Smooth muscle cell (in vitro differentiated cells): ENCODE results near the gene ATAT1. TPM values are rescaled to one million over a fixed set of nuclear protein-coding genes. Genes with fewer than 3 reads are reported as not detected.
A peak's percentile ranks its signal among the peaks of the same experiment; 100 is the strongest.

Experiments
- DNase-seq: peaks from one replicate; lab custom pipeline; 2025; ENCODE audit not compliant: unreplicated experiment; lab: John Stamatoyannopoulos, UW
- H2AFZ ChIP-seq: fragments of 200-600 bp; sonication (generic); 2 replicates; pipeline ENCODE4 v1.6.0; 2016; ENCODE audit warnings: antibody characterized with exemption, low read depth, mild to moderate bottlenecking
- H3F3A ChIP-seq: fragments of 200-600 bp; sonication (generic); 2 replicates; pipeline ENCODE4 v1.6.0; 2017; ENCODE audit warnings: antibody characterized with exemption, low read depth
- H3K27ac ChIP-seq: fragments of 200-600 bp; sonication (generic); 2 replicates; pipeline ENCODE4 v1.5.1; 2016; ENCODE audit warnings: low read depth, mild to moderate bottlenecking
- H3K27me3 ChIP-seq: fragments of 200-600 bp; sonication (generic); 2 replicates; pipeline ENCODE4 v1.6.1; 2016; ENCODE audit warnings: low read depth, mild to moderate bottlenecking
- H3K36me3 ChIP-seq: fragments of 200-600 bp; sonication (generic); 2 replicates; pipeline ENCODE4 v1.5.1; 2016; ENCODE audit warnings: low read depth
- H3K4me1 ChIP-seq: fragments of 200-600 bp; sonication (generic); 2 replicates; pipeline ENCODE4 v1.5.1; 2016; ENCODE audit warnings: low read depth
- H3K4me2 ChIP-seq: fragments of 200-600 bp; sonication (generic); 2 replicates; pipeline ENCODE4 v1.6.0; 2016; ENCODE audit warnings: mild to moderate bottlenecking
- H3K4me3 ChIP-seq: fragments of 200-600 bp; sonication (generic); 2 replicates; pipeline ENCODE4 v1.5.1; 2016; ENCODE audit warnings: mild to moderate bottlenecking
- H3K79me2 ChIP-seq: fragments of 200-600 bp; sonication (generic); 2 replicates; pipeline ENCODE4 v1.6.0; 2016; ENCODE audit warnings: low read depth, mild to moderate bottlenecking
- H3K9ac ChIP-seq: fragments of 200-600 bp; sonication (generic); 2 replicates; pipeline ENCODE4 v1.6.0; 2016; ENCODE audit warnings: low read depth
- H3K9me3 ChIP-seq: fragments of 200-600 bp; sonication (generic); replicated peaks from 2 replicates; pipeline ENCODE4 v1.5.1; 2016; ENCODE audit warnings: low read depth
- H4K20me1 ChIP-seq: fragments of 200-600 bp; sonication (generic); 2 replicates; pipeline ENCODE4 v1.6.0; 2016; ENCODE audit warnings: low read depth
- WGBS: methylation state at CpG from one replicate; pipeline ENCODE4 v1.1.7; 2016; ENCODE audit warnings: low lambda C conversion rate; 5-methylcytosine and 5-hydroxymethylcytosine counted together
- polyA plus RNA-seq: library from polyadenylated mRNA; unstranded; fragments of >200 nt; fragmentation: Nextera tagmentation; extraction: Ambion mirVana; gene quantifications from 2 replicates; pipeline ENCODE4 v1.2.1, GENCODE V29; 2016
- total RNA-seq: library from RNA; depleted of rRNA; stranded (reverse); fragments of >200 nt; gene quantifications from 2 replicates; pipeline ENCODE4 v1.2.3, GENCODE V29; 2014
- TF ChIP-seq, protein P1 (sequence below): fragments of 200-600 bp; sonication (generic); IDR thresholded peaks from 2 replicates; pipeline ENCODE4 v1.5.1; 2017; ENCODE audit warnings: borderline replicate concordance, mild to moderate bottlenecking, antibody characterized with exemption; ENCODE audit not compliant: insufficient read depth, poor library complexity, severe bottlenecking

The ATAT1 gene
- total and polyA plus RNA-seq, 2 experiments from 2014 or later, result 8.5 to 16.5 TPM

DNA sequence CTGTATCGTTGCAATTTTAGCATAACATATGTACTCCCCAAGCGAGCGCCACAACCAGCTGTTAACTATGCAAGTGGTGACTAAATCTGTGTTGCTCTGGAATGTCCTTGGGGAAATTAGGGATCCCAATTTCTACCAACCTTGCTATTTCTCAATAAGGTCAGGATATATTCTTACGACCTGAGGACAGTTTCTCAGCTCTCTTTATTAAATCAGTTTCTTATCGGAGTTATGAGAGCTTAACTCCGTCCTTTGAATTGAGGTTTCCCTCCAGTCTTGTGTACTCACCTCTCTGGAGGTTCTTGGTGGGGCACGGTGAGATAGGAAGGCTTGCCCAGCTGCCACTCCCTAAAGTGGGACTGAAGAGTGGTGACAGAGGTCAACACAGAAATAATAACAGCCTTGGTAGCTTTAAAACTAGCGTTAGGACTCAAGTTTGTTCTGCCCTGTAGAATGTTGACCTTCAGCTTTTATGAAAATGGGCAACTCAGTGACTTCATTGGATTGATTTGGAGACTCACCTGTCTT lies 8.3 kb upstream of the ATAT1 start:
- Histone ChIP-seq H3K36me3 (no peaks in the 10 kb centered on the region), H2AFZ (peak overlapping the region; percentile 85), H4K20me1 (peaks cover 15% of the 10 kb centered on the region), H3K4me3 (peak overlapping the region; percentile 72), H3K9me3 (no peaks in the 10 kb centered on the region), H3K79me2 (peaks cover 29% of the 10 kb centered on the region), H3F3A (peaks cover 24% of the 10 kb centered on the region), H3K27ac (peak overlapping the region; percentile 98), H3K27me3 (no peaks in the 10 kb centered on the region), H3K4me1 (peaks cover 18% of the 10 kb centered on the region), H3K9ac (peak overlapping the region; percentile 96), H3K4me2 (peak overlapping the region; percentile 92)
- WGBS, result 20% methylated on average over 8 of the region's 8 CpGs
- TF ChIP-seq, protein P1, sequence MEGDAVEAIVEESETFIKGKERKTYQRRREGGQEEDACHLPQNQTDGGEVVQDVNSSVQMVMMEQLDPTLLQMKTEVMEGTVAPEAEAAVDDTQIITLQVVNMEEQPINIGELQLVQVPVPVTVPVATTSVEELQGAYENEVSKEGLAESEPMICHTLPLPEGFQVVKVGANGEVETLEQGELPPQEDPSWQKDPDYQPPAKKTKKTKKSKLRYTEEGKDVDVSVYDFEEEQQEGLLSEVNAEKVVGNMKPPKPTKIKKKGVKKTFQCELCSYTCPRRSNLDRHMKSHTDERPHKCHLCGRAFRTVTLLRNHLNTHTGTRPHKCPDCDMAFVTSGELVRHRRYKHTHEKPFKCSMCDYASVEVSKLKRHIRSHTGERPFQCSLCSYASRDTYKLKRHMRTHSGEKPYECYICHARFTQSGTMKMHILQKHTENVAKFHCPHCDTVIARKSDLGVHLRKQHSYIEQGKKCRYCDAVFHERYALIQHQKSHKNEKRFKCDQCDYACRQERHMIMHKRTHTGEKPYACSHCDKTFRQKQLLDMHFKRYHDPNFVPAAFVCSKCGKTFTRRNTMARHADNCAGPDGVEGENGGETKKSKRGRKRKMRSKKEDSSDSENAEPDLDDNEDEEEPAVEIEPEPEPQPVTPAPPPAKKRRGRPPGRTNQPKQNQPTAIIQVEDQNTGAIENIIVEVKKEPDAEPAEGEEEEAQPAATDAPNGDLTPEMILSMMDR, result no peak
- DNase-seq, result no peak

DNA sequence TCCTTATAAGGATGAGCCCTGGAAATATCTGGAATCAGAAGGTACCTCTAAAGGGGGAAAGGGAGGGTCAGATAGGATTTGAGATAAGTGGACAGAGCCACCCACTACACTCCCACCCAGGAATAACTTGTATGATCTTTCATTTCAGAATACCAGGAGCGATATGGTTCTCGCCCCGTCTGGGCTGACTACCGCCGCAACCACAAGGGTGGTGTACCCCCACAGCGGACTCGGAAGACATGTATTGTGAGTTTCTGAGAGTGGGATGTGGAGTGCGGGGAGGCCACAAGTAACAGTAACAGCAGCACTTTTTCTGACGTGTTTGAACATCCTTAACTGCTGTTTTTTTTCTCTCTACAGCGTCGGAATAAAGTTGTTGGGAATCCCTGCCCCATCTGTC lies 7.1 kb upstream of the ATAT1 start:
- DNase-seq, result no peak
- WGBS, result 97% methylated on average over 11 of the region's 11 CpGs
- Histone ChIP-seq H4K20me1 (peaks cover 2% of the 10 kb centered on the region), H3K9ac (no peak overlapping the region), H3K4me2 (no peak overlapping the region), H3K9me3 (no peaks in the 10 kb centered on the region), H3K36me3 (no peaks in the 10 kb centered on the region), H3K4me1 (peaks cover 6% of the 10 kb centered on the region), H3F3A (peaks cover 17% of the 10 kb centered on the region), H3K27me3 (no peaks in the 10 kb centered on the region), H3K27ac (no peak overlapping the region), H2AFZ (no peak overlapping the region), H3K4me3 (no peak overlapping the region), H3K79me2 (peaks cover 29% of the 10 kb centered on the region)
- TF ChIP-seq, protein P1, result no peak

DNA sequence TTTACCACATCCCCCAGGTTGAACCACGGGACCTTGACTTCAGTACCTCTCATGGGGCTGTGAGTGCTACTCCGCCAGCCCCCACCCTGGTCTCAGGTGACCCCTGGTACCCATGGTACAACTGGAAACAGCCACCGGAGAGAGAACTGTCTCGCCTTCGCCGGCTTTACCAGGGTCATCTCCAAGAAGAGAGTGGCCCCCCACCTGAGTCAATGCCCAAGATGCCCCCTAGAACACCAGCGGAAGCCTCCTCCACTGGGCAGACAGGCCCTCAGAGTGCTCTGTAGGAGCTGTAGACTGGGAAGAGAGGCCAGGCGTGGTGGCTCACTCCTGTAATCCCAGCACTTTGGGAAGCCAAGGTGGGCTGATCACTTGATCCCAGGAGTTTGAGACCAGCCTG lies 1.2 kb upstream of the ATAT1 start:
- Histone ChIP-seq H3K9me3 (no peaks in the 10 kb centered on the region), H3K27ac (peak overlapping the region; percentile 72), H3K27me3 (no peaks in the 10 kb centered on the region), H3F3A (peaks cover 7% of the 10 kb centered on the region), H3K79me2 (peaks cover 21% of the 10 kb centered on the region), H3K9ac (no peak overlapping the region), H3K4me1 (peaks cover 6% of the 10 kb centered on the region), H2AFZ (no peak overlapping the region), H3K36me3 (no peaks in the 10 kb centered on the region), H4K20me1 (no peaks in the 10 kb centered on the region), H3K4me2 (no peak overlapping the region), H3K4me3 (no peak overlapping the region)
- WGBS, result 98% methylated on average over 8 of the region's 8 CpGs
- DNase-seq, result no peak
- TF ChIP-seq, protein P1, result no peak

DNA sequence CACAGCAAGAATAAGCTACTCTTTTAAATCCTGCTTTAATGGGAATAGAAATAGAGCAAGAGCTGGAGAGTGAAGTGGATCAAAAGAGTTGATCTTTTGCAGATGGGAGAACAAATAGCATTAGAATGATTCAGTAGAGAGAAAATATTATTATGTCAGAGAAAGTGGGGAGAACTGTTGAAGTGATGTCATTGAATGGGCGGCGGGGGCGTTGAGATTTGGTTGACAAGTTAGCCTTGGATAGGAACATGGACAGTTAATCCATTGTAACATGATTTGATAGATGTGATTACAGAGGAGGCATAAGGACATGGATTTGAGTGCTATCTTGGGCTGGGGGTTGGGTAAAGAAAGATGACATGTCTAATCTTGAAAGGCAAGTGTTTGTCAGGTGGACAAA lies 9.2 kb downstream of the ATAT1 start:
- H3K27ac ChIP-seq, result no peak overlapping the region
- H3K4me3 ChIP-seq, result no peak overlapping the region
- no peaks in the 10 kb centered on the region for H3K79me2 ChIP-seq
- H3K9ac ChIP-seq, result no peak overlapping the region
- H3K27me3 ChIP-seq, result no peaks in the 10 kb centered on the region
- no peaks in the 10 kb centered on the region for H4K20me1 ChIP-seq
- 100% methylated on average over 3 of the region's 3 CpGs for WGBS
- H3K4me2 ChIP-seq, result no peak overlapping the region
- no peak overlapping the region for H2AFZ ChIP-seq
- DNase-seq, result no peak
- no peaks in the 10 kb centered on the region for H3F3A ChIP-seq
- TF ChIP-seq, protein P1, result no peak
- no peaks in the 10 kb centered on the region for H3K9me3 ChIP-seq
- no peaks in the 10 kb centered on the region for H3K4me1 ChIP-seq
- peaks cover 3% of the 10 kb centered on the region for H3K36me3 ChIP-seq
